GM12875 (cell line): ENCODE results near the gene TMEM139.

Experiments used
- H3K4me3 ChIP-seq: one replicate; pipeline ENCODE4 v1.5.1; 2011; ENCODE audit warnings: low read depth, low read length, control low read depth
- TF ChIP-seq, protein P1 (sequence below): IDR thresholded peaks from 2 replicates; pipeline ENCODE4 v1.5.1; 2011; ENCODE audit warnings: low read depth, mild to moderate bottlenecking, control low read depth, inconsistent platforms, low read length, moderate library complexity, borderline replicate concordance; ENCODE audit not compliant: insufficient read depth

Gene TMEM139

DNA sequence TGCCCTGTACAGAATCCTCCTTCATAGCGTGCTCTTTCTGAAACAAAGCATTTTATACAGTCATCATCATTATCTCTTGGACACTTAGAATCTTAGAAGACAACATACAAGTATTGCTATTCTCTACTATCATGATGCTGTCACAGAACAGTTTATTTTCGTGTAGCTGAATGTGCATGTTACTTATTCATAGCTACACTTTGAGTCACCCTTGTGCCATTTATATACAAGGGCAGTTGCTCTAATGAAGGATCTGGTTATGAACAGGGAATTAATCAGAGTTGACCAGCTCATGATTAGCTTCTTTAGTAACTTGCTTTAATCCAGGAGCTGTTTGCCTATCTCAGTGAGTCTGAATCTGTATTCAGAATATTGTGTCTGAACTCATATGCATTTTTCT, 14.6 kb downstream of the TMEM139 start:
- TF ChIP-seq, protein P1, sequence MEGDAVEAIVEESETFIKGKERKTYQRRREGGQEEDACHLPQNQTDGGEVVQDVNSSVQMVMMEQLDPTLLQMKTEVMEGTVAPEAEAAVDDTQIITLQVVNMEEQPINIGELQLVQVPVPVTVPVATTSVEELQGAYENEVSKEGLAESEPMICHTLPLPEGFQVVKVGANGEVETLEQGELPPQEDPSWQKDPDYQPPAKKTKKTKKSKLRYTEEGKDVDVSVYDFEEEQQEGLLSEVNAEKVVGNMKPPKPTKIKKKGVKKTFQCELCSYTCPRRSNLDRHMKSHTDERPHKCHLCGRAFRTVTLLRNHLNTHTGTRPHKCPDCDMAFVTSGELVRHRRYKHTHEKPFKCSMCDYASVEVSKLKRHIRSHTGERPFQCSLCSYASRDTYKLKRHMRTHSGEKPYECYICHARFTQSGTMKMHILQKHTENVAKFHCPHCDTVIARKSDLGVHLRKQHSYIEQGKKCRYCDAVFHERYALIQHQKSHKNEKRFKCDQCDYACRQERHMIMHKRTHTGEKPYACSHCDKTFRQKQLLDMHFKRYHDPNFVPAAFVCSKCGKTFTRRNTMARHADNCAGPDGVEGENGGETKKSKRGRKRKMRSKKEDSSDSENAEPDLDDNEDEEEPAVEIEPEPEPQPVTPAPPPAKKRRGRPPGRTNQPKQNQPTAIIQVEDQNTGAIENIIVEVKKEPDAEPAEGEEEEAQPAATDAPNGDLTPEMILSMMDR, result no peak
- no peak overlapping the region for H3K4me3 ChIP-seq

DNA sequence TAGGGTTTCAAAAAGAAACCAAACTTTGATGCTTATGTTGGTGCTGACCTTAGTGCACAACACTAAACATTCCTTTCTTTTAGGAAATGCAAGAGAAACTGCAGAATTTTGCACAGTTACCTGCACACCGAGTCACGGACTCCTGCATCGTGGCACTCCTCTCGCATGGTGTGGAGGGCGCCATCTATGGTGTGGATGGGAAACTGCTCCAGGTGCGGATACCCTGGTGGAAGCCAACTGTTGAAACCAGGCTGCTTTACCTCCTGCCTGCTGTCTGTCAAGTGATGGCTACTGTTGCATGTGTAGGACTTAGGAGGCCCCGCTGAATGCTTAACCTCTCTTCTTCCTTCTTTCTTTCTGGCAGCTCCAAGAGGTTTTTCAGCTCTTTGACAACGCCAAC, 15.1 kb downstream of the TMEM139 start:
- TF ChIP-seq, protein P1, result peak; percentile 71
- no peak overlapping the region for H3K4me3 ChIP-seq

DNA sequence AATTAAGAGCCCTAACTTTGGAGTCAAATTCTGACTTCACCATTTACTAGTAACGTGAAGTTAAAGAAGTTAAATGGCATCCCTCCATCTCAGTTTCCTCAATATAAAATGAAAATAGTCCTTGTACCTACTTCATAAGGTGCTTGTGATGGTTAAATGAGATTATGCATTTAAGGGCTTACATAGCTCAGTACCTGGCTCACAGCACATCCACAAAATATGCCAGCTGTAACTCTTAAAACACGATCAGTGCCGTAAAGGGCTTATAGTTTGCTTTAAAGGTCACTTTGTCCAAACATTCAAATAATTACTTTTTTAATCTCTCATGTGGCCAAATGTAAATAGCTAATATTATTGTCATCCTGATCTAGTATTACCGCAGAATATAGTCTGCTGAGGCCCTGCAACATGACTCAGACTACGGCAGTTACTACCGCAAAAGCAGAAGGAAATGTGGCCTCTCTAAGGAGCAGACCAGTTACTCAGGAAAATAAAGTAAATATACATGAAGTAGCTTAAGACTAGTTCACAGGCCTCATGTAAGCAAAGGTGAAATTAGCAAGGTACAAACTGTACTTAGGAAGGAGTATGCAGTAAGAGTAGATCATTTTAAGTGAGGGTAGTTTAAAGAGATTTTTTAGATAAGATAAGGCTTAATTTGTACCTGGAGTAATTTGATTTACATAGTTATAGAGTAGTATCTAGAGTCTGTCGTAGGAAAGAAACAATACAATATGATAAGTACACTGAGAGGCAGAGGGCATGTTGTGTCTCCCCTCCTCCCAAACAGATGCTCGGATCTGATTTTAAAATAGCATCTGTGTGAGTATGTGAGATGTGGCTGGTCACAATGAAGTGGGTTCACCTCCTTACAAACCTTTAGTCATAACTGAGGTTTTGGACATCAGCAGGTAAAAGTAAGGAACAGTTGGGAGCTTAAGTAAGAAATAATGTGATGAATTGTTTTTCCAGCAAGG, 16.5 kb downstream of the TMEM139 start:
- TF ChIP-seq, protein P1, result no peak
- no peak overlapping the region for H3K4me3 ChIP-seq

DNA sequence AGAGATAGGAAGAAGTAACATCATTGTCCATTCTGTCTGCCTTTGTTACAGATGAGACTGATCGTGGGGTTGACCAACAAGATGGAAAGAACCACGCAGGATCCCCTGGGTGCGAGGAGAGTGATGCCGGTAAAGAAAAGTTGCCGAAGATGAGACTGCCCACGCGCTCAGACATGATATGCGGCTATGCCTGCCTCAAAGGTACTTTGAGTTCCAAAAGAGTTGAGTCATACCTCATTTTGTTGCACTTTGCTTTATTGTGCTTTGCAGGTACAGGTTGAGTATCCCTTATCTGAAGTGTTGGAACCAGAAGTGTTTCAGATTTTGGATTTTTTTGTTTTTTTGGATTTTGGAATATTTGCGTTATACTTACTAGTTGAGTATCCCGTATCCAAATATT, 19.0 kb downstream of the TMEM139 start:
- no peak overlapping the region for H3K4me3 ChIP-seq
- TF ChIP-seq, protein P1, result no peak

DNA sequence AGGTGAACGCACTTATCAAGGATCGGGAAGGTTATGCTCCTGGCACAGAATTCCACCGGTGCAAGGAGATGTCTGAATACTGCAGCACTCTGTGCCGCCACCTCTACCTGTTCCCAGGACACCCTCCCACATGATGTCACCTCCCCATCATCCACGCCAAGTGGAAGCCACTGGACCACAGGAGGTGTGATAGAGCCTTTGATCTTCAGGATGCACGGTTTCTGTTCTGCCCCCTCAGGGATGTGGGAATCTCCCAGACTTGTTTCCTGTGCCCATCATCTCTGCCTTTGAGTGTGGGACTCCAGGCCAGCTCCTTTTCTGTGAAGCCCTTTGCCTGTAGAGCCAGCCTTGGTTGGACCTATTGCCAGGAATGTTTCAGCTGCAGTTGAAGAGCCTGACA, 20.2 kb downstream of the TMEM139 start:
- TF ChIP-seq, protein P1, result no peak

DNA sequence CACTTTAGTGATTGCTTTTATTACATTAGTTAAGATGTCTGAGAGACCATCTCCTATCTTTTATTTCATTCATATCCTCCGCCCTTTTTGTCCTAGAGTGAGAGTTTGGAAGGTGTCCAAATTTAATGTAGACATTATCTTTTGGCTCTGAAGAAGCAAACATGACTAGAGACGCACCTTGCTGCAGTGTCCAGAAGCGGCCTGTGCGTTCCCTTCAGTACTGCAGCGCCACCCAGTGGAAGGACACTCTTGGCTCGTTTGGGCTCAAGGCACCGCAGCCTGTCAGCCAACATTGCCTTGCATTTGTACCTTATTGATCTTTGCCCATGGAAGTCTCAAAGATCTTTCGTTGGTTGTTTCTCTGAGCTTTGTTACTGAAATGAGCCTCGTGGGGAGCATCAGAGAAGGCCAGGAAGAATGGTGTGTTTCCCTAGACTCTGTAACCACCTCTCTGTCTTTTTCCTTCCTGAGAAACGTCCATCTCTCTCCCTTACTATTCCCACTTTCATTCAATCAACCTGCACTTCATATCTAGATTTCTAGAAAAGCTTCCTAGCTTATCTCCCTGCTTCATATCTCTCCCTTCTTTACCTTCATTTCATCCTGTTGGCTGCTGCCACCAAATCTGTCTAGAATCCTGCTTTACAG, 20.8 kb downstream of the TMEM139 start:
- TF ChIP-seq, protein P1, result peak; percentile 66
- H3K4me3 ChIP-seq, result no peak overlapping the region

More for the DNA sequence above, 20.2 kb downstream of the TMEM139 start:
- H3K4me3 ChIP-seq, result no peak overlapping the region
